Heart left ventricle (tissue), 13 donors: ENCODE results near the gene KTI12.

Experiments used
- CTCF ChIP-seq, 12 donors: fragments of 200-600 bp; sonication (generic) in 4 of 12; IDR thresholded peaks; one replicate each; pipeline versions ENCODE4 v1.5.0 to v1.8.0; 2018 to 2022; ENCODE audit warnings: antibody characterized with exemption in 12 of 12, mild to moderate bottlenecking in 5 of 12
- POLR2A ChIP-seq, 2 donors: fragments of 450-650 bp; IDR thresholded peaks; one replicate each; pipeline ENCODE4 v1.6.1; 2017; ENCODE audit warnings: antibody characterized with exemption in 2 of 2, mild to moderate bottlenecking in 2 of 2, moderate library complexity in 2 of 2
- donor health status: ischemic (EF 13 %, LVEDD 7.1; RV severe dilation, severe dysfunction).
- donor health status: DM: no; HTN: yes; CAD: no.
- donor health status: DM: no; HTN: no; CAD: no.
- donor health status: ischemic (EF 25% LVEDD 6.9; RV normal size, moderate dysfunction).
- donor health status: ischemic (EF 25% LVEDD 5.7; RV mildly dilated, moderate dysfunction).
- donor health status: ischemic (EF 35%, LVEDD 5.7; RV mildly dilated, moderate dysfunction).
- donor health status: nonischemic (EF 11% LVEDD 7.7; RV severe dilation, severe dysfunction).
- donor health status: DM: yes; HTN: yes; CAD: no.
- donor health status: PGD.
- donor health status: ischemic (EF 29% LVEDD 5.4; RV normal size, mild dysfunction).
- donor health status: nonischemic (EF 23%, LVEDD 6.1; RV moderate dilation, normal function).

- TF ChIP-seq POLR2A (IDR thresholded peaks at IDR 0.05) (no peak), CTCF (IDR thresholded peaks at IDR 0.05) (no peak)
Observed at GRCh38 chr1:52063192-52063591, 29.6 kb upstream of the KTI12 start.
